IMR-90 (cell line): Measurements from ENCODE around the gene CALML4.

Source experiments
- CEBPB ChIP-seq: IDR thresholded peaks from 2 replicates; pipeline ENCODE4 v1.6.1; 2012; ENCODE audit warnings: low read depth, low read length, improper control_type of control experiment
- CHD1 ChIP-seq: IDR thresholded peaks from 2 replicates; pipeline ENCODE4 v1.6.1; 2012; ENCODE audit warnings: low read depth, low read length, improper control_type of control experiment
- CTCF ChIP-seq: conservative IDR thresholded peaks from 2 replicates; pipeline ENCODE4 v1.5.1; 2012; ENCODE audit warnings: mild to moderate bottlenecking, low read depth, low read length, improper control_type of control experiment
- FOS ChIP-seq: fragments of 150-350 bp; IDR thresholded peaks from 2 replicates; pipeline ENCODE4 v1.6.1; 2016; ENCODE audit warnings: low read depth, low read length
- MAFK ChIP-seq: IDR thresholded peaks from 2 replicates; pipeline ENCODE4 v1.6.1; 2012; ENCODE audit warnings: low read depth, low read length, improper control_type of control experiment
- MXI1 ChIP-seq: IDR thresholded peaks from 2 replicates; pipeline ENCODE4 v1.6.1; 2012; ENCODE audit warnings: low read depth, mild to moderate bottlenecking, low read length, moderate library complexity, borderline replicate concordance
- NFE2L2 ChIP-seq: fragments of 150-350 bp; IDR thresholded peaks from 2 replicates; pipeline ENCODE4 v1.6.1; 2016; ENCODE audit warnings: low read depth, mild to moderate bottlenecking, low read length
- POLR2A ChIP-seq: IDR thresholded peaks from 2 replicates; pipeline ENCODE4 v1.6.1; 2012; ENCODE audit warnings: mild to moderate bottlenecking, low read depth, low read length
- RAD21 ChIP-seq: IDR thresholded peaks from 2 replicates; pipeline ENCODE4 v1.6.1; 2012; ENCODE audit warnings: low read length, improper control_type of control experiment
- SMC3 ChIP-seq: fragments of 150-350 bp; IDR thresholded peaks from 2 replicates; pipeline ENCODE4 v1.6.1; 2016; ENCODE audit warnings: low read depth, mild to moderate bottlenecking, antibody characterized with exemption, low read length, moderate library complexity
- USF2 ChIP-seq: fragments of 150-350 bp; IDR thresholded peaks from 2 replicates; pipeline ENCODE4 v1.6.1; 2017; ENCODE audit warnings: mild to moderate bottlenecking, antibody characterized with exemption, low read length, low read depth

GRCh38 chr15:68208636-68209240, 3.6 kb upstream of the CALML4 start:
- TF ChIP-seq NFE2L2 (no peak), CTCF (no peak), CEBPB (no peak), USF2 (no peak), RAD21 (no peak), MXI1 (no peak), SMC3 (no peak), POLR2A (no peak), CHD1 (no peak), MAFK (no peak), FOS (no peak)
